Glomerular visceral epithelial cell (primary cell): ENCODE data around the gene GNAQ.

Experiments used
- DNase-seq: peaks from one replicate; pipeline ENCODE4 v3.0.0-alpha.2; 2016; ENCODE audit errors: extremely low spot score

The GNAQ gene

DNA sequence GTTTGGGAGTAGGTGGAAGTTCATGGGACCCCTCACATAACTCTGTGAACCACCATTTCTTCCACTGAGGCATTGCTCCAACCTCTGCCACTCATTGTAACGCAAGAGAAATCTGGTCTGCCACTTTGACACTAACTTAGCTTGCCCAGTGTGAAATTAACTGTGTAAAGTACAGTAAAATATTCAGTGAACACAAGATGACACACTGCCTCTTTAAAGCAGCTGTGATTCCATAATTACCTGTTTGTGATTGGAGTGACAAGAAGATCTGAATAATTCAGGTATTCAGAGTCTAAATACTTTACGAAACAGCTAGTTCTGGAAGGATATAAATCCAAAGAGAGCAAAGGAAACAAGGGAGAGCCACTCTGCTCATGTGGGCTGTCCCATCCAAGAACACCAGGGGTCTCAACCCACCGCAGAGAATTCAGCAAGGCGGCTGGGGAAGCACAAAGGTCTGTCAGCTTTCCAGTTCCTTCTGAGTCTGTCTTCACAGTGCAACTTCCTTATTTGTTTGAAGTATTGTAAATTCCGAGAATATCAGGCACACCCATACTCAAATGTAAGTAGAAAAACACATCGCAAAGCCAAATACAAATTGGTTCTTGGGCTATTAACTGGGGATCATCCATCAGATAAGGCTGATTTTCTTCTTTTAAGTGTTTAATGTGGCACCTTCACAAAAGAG is 86.9 kb downstream of the GNAQ start:
- DNase-seq, result no peak

DNA sequence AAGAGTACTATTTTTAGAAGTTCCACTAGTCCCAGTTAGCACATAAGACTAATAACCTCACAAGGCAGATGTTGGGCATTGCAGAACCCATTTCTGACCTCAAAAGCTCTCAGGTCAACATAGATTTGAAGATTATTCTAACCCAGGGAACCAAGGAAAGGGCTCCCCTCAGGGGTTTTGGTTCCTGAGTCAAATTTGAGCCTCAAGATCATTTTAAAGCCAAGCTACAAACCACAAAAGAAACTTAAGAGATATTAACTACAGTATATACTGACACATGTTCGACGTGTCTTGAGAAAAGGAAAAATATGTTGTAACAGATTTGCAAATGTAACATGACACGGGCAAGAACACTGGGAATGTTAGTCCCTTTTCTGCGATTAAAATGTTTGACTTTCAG is 88.6 kb downstream of the GNAQ start:
- no peak for DNase-seq

DNA sequence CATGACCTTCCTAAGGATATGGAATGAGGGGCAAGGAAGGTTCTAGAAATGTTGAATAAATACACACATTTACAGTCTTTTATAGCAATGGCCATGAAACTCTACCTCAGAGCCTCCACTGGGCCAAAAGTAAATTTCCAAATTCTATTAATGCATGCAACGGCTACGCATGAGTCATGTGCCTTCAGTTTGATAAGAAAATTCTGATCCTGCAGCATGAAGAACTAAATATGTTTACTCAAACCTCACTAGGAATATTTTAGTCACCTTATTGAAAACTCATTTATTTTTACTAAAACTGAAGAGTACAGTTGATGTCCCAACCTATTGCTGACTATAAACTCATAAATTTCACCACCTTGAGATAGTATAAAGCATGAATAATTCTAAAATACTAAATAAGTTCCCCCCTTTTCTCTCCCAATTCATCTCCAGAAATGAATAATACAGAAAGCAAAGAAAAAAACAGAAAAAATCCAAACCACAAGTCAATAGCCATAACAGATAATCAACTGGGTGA is 92.4 kb downstream of the GNAQ start:
- no peak for DNase-seq

DNA sequence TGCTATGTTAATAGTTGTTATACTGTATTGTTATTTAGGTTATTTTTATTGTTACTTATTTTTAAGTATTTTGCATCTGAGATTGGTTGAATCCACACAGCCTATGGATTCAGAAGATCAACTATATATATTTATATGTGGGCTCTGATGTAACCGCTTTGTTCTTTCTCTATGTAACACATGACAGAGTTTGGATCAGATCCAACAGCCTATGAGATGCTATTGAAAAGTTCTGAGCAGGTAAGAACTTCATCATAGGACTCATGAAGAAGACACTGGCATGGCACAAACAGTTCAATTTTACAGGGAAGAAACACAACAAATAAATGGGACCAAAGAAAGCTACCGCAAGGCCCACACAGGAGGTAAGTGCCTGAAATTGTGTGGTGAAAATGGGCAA is 93.4 kb downstream of the GNAQ start:
- no peak for DNase-seq

DNA sequence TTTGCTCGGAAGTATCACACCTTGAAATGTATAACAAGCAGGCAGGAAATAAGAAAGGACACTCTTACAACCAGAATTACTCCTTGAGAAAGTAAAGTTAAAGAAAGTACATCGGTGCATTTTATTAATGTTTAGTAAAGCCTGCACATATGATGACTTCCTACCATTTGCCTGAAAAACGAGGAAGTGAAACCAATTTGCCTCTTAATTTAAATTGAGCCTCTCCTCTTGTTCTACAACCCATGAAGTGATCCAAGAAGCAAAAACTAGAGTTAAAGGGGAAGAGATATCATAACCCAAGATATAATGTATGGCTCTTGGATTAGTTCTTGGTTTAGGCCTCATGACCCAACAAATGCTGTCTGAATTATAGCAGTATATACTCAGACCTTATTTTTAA is 95.6 kb downstream of the GNAQ start:
- no peak for DNase-seq

DNA sequence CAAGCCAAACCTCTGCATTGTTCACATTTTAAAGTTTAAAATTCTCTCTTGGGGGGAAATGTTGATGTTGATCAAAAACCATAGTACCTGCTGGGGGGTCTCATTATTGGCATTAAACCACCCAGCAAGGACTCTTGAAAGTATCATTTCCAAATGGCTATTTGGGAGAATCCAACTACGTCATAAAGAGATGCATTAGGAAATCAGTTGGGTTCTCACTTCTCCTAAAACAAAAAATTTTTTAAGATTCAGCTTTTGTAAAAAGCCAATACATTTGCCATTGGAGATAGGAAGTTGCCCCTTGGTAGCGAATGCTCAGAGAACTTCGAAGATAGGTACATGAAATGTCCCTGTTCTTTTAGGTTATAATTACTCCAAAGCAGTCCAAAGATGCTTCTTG is 96.4 kb downstream of the GNAQ start:
- DNase-seq, result no peak

DNA sequence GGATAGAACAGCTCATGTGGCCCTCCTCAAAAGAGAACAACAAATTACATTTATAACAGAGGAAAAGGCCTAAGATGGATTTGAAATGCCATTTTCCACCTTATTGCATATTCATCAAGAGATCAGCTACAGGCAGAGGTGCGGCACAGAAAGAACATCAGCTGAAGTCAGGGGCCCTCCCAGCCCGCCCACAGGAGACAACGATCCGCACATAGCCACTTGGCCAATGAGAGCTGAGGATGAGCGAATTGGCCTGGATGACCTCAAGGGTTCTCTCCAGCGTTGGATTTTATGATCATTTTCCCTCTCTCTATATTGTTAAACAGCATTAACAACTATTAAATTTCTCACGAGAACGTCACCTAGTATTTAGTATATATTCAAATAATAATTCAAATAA is 97.6 kb downstream of the GNAQ start:
- DNase-seq, result no peak

DNA sequence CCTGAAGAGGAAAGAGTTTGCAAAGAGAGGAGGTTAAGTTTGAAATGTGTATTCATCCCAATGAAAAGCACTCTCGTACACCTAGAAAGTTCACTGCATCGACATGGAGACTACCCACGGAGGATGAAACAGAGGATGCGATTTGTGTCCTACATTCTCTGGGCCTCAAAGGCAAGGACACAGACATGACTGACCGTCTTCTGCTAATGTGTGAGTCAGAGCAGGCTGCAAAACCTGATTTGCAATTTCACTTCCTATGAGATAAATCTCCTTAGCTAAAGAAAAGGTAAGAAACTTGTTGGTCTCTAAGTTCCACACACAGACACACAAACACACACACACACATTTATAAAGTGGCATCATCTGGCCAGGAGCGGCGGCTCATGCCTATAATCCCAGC is 98.6 kb downstream of the GNAQ start:
- no peak for DNase-seq

DNA sequence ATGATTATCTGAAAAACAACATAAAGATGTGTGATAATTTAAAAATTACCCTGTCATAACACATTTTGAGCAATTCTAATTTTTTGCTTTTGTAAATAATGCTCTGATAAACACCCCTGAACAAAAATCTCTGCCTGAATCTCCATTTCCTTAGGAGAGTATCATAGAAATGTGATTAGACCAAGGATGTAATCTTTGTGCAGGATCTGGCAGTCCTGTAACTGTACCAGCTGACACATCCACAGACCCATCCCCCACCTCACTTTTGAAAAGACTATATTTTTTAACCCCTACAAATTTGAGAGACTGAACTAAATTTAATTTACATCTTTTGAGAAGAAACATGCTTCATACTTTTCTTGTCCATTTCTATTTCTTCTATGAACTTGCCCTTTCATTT is 101.7 kb downstream of the GNAQ start:
- DNase-seq, result no peak

DNA sequence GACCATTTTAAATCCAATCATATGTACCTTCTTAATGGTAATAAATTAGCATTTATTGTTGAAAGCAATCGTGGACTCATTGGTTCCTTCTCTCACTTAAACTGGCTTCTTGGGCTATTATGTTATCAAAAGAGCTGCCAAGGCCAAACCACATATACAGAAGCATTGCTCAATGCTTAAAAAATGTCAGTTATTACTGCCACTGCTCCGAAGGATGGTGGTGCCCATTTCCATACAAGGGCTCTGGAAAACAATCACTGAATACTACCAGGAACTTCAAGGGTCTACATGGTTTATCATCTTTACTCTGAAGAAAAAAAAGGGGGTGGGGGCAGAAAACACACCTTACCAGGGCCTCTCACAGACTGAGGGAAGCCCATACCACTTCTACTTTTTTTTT is 104.3 kb downstream of the GNAQ start:
- DNase-seq, result peak; percentile 64

DNA sequence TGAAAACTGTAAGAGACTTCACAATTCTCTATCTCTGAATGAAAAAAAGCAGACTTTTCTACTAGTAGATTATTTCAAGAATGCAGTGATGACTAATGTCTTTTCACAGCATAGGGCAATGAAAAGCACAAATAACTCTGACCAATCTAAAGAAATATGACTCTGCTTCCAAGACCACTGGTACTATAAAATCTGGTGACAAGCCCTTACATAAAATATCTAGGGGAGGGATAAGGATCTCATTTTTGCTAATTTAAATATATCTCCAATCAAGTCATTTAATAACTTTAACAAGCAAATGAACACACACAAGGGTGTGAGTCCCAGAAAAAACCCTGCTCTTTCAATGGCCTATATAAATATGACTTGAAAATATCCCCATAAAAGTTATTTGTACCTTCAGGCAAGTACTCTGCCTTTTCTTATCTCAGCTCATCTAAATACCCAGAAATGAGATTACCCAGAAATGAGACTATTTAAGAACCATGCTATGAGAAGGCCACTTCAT is 105.2 kb downstream of the GNAQ start:
- DNase-seq, result peak; percentile 55

DNA sequence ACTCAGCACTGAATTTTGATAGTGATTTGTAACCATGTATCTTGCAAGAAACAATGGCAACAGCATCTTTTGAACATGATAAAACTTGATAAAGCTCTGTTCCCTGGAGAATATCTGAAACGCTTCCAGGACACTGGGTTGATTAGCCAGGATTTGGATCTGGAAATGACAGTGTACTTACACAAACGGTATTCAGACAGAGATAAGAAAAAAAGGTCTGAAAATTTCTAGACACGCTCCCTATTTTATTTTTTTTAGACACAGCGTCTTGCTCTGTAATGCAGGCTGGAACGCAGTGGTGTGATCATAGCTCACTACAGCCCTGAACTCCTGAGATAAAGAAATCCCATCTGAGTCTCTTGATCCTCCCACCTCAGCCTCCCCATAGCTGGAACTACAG is 109.0 kb downstream of the GNAQ start:
- DNase-seq, result no peak

DNA sequence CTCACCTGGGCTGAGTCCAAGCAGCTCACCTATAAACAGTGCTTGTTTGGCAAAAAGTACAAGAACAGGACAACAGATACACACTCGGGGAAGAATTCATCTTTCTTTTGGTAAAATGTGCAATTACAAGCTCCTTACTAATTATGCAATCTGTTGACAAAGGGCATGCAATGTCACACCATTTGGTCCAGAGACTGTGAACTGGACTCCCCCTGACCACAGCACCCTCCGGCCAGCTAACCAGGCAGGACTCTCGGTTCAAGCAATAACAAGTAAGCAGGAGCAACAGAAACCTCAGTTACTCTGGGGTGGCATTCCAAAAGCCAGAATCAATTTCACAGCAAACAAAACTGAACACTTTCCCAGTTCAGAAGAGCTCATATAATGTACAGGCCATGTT is 113.8 kb downstream of the GNAQ start:
- no peak for DNase-seq

DNA sequence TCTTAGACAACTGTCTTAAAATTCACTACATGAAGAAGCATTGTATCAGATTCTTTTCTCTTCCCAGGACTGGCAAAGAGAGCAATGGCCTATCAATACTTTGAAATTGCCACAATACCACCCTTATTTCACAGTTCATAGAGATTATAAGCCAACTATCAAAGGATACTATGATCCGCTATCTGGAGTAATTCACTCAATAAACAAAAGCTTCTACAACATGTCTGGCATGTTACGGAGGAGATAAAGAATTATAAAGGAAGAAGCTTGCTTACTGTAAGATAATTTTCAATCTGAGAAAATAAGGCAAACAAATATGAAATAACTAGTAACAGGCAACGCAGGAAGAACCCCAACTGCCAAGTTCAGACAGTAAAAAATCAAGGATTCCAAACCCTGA is 114.8 kb downstream of the GNAQ start:
- no peak for DNase-seq

DNA sequence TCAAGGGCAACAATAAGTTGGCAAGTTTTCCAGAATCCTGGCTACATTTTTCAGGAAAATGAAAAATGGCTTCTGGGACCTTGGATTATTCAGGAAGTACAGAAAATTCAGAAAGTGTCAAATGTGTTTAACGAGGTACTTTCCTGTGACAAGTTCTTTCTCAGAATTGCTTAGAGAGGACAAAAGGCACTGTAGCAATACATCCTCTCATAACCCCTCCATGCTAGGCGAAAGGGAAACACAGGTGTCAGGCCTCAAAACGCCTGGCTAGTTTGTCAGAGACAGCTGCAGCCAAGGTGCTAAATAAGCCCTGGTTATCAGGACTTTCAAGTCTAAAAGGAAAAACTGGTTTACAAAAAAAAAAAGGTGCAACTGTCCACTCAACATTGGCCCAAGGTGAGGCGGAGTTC is 115.2 kb downstream of the GNAQ start:
- DNase-seq, result no peak

DNA sequence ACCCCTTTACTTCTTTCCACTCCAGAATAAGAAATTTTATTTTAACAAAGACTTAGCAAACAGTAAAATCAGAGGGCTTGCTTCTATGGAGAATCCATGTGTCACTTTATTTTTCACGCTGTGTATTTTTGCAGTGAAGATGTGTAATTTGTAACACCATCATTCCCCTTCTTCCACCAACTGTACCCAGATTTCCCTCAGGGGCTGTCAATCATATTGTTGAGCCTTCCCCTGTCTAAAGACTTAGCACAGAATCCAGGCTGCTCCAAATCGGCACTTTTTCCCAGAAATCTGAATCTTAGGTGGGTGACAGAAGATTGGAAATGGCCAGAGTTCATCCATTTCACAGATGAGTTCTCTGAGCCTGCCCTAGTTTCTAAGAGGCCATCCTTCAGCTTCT is 115.9 kb downstream of the GNAQ start:
- no peak for DNase-seq

DNA sequence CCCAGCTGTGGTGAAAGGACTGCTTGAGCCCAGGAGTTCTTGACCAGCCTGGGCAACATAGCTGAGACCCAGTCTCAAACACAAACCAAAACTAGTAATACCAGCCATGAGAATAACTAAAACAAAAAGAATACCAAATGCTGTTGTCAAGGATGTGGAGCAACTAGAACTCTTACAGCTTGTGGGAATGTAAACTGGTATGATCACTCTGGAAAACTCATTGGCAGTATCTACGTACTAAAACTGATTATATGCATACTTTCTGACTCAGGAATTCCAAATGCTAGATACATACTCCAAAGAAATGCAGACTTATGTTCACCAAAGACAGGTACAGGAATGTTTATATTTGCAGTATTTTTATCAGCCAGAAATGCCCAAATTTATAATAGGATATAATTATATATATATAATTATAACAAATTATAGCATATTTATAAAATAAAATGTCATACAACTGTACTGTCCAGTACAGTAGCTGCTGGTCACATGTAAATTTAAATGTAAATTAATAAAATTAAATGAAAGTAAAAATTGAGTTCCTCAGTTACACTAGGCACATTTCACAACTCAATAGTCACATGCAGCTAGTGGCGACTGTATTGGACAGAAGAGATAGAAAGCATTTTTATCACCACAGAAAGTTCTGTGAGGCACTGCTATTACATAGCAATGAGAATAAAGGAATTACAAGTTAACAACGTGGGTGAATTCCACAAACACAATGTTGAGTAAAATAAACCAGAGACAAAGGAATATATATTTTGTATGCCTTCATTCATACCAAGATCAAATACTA is 118.5 kb downstream of the GNAQ start:
- DNase-seq, result no peak

DNA sequence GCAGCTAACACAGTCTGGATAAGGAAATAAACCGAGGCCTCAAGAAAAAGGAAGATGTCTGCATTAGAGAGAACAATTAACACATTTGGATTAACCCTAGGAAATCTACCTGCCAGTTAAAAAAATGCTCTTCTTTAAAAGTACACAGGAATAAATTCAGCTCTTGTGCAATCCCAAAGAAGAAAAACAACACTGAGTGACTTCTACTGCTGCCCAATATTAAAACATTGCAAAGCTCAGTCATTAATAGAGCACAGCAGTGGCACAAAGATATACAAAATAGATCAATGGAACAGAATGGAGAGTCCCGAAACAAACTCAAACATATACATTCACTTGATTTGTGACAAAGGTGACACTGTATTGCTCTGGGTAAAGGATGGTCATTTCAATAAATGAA is 119.7 kb downstream of the GNAQ start:
- DNase-seq, result no peak

DNA sequence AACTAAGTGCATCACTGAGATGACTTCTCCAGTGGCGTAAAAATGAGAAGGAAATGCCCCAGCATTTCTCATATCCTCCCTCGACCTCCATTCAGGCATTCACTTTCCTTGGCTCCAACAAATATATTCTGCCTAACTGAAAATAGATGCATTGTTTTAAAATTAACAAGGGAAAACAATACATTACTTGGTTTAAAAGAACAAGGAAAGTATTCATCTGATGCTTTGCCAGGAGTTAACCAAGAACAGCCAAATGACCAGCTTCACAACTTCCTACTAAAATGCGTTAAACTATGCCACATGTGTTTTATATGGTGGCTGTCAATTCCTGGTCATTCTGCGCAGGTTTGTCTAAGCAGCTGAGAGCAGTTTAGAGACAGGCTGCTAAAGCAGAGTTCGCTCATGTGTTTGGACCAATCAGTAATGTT is 121.4 kb downstream of the GNAQ start:
- no peak for DNase-seq

DNA sequence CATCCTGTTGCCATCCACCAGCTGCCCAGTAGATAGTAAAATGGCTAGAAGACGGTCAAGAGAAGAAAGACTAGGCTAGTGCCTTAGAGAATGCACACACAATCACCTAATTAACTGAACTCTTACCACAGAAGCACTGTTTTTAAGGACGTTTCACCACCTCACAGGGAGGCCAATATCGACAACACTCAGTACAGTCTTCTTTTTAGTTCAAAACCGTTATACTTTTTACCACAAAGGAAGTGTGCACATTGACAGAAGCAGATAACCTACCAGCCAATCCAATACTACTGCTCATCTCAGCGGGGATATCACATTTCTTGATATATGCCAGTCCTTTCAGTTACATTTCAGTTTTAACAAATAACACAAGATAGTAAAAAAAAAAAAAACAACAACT is 122.3 kb downstream of the GNAQ start:
- no peak for DNase-seq

DNA sequence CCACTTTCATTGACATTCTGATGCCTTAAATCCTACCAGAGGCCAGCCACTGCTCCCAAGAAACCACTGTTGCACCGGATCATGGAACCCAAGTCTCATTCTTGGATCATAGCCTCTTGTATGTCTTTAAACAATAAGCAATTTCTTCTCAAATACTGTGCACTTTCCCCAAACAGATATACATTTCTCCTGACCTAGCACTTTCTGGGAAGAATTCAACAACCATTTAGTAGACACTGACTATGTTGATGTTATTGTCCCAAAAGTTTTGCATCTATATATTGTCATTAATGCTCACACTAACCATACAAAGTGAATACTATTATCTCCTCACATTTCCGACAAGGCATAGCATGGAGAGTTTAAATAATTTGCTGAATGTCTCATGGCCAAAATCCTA is 123.3 kb downstream of the GNAQ start:
- no peak for DNase-seq

DNA sequence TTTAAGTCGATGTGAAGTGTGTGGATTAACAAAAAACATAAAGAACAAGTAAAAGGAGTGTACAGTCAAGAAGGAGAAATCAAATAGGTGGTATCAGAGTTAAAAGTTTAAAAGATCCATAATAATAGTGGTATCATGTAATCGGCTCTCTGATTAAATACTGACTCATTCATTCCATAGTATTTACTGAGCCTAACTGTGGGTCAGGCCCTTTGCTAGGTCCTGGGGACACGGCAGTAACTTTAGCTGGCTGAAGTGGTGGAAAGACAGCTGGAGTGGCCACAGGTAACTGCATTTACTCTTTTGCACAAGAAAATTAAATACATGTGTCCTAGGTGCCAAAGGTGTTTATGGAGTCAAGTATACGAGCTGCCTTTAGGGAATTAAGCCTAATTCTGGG is 124.0 kb downstream of the GNAQ start:
- no peak for DNase-seq

DNA sequence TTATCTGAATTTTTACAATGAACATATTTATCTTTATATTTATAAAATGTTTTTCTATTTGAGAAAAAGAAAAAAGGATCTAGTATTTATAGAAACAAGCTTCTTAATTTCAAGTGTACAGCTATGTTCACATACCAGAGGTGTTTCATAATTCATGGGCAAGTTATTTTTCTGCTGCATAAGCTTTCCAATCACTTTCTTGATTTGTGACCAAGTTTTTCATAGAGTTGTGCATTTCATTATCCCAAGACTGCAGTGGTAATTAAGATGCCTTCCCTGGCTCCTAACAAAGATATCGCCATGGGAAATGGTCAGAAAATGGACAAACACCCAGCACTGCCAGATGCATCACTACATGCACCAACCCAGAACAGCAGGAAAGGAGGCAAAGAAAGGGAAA is 124.6 kb downstream of the GNAQ start:
- DNase-seq, result no peak
